D721Med (cell line): ENCODE results near the gene DHRS1.

Experiments
- DNase-seq: peaks from one replicate; pipeline ENCODE4 v3.0.0; 2011; ENCODE audit warnings: low spot score; ENCODE audit not compliant: insufficient read length
- FAIRE-seq: peaks from 2 replicates; lab custom pipeline; 2011; peaks lifted over from hg19 to GRCh38; lab: Jason Lieb, UNC
- TF ChIP-seq, protein P1 (sequence below): IDR thresholded peaks from 2 replicates; pipeline ENCODE4 v1.5.1; 2012; ENCODE audit warnings: mild to moderate bottlenecking, control low read depth; ENCODE audit not compliant: insufficient read depth; ENCODE audit errors: missing control alignments

DHRS1 gene

DNA sequence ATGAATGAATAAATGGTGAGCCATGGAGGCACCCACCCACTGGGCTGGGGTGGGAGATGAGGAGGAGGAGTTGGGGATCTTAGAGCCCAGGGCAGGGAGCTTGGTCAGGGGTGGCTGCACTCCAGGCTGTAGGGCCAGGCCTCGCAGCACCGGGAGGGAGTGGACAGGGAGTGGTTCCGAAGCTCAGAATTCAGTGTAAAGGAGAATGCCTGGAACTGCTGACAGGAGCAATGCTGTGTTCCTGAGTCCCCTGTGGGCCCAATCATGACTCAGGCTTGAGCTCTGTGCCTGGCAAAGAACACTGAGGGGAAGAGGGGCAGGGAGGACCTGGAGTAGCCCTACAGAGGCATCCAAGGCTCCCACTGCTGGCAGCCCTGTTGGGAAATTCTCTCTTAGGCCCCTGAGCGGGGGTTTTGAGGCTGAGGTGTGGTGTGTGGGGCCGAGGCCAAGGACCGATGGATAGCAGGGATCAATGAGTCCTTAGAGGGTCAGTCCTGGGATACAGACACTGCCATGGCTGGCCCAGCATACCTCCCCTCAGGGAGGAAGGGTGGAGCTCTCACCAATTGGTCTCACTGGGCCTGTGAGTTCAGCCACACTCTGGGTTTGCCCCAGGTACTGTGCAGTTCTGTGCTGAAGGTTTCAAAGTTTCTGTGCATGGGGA is 18.7 kb downstream of the DHRS1 start:
- TF ChIP-seq, protein P1, sequence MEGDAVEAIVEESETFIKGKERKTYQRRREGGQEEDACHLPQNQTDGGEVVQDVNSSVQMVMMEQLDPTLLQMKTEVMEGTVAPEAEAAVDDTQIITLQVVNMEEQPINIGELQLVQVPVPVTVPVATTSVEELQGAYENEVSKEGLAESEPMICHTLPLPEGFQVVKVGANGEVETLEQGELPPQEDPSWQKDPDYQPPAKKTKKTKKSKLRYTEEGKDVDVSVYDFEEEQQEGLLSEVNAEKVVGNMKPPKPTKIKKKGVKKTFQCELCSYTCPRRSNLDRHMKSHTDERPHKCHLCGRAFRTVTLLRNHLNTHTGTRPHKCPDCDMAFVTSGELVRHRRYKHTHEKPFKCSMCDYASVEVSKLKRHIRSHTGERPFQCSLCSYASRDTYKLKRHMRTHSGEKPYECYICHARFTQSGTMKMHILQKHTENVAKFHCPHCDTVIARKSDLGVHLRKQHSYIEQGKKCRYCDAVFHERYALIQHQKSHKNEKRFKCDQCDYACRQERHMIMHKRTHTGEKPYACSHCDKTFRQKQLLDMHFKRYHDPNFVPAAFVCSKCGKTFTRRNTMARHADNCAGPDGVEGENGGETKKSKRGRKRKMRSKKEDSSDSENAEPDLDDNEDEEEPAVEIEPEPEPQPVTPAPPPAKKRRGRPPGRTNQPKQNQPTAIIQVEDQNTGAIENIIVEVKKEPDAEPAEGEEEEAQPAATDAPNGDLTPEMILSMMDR: no peak
- DNase-seq: no peak
- FAIRE-seq: no peak

DNA sequence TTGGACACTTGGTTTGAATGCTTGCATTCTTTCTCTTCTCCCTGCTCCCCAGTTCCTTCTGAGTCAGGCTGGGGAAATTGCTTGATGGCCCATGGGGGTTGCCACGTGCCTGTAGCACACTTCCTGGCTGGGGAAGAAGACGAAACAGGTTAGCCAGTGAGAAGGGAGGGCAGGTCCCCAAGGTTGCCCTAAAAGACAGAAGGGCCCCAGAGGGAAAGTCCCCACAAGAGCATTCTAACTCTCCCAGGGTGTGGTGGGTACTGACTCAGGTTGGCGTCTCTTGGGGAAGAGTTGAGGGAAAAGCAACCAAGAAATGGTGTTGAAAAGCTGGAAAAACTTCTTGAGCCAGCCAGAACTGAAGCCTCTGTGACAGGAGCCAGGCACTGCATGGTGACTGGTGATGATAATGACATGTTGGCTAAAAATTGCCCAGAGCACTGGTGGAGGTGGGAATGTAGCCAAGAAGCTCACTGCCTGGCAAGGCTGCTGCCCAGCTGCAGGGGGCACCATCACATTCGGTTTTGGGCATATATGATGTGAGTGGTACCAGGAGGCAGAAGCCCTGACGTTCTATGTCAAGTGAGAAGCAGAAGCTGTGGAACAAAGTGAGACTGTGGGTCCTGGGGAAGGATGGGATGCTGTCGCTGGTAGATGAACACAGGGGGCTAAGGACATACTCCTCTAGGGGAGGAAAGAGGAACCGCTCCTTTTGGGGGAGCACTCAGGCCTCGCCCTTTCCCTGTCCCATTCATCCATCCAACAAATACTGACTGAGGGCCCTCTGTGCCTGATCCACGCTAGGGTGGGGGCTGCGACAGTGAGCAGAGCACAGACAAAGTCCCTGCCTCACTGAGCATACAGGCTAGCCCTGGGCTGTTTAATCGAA is 20.0 kb downstream of the DHRS1 start:
- TF ChIP-seq, protein P1: no peak
- FAIRE-seq (no peak), DNase-seq (no peak)

DNA sequence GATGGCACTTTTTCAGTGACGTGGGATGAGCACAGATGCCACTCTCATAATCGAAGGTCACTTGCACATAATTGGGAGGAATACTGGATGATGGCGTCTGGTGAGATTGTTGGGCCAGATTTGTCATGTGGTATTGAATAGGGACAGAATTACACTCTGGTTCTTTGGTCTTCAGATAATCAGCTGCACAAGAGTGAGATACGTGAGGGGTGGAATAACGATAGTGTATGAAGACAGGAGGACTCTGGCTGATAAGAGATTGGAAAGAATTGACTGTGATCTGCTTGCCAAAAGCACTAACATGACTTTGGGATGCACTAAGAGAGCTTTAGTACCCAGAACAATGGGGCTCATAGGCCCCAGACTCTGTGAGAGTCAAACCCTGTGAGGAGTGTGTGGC is 21.2 kb downstream of the DHRS1 start:
- FAIRE-seq (no peak), DNase-seq (no peak)
- TF ChIP-seq, protein P1: no peak

DNA sequence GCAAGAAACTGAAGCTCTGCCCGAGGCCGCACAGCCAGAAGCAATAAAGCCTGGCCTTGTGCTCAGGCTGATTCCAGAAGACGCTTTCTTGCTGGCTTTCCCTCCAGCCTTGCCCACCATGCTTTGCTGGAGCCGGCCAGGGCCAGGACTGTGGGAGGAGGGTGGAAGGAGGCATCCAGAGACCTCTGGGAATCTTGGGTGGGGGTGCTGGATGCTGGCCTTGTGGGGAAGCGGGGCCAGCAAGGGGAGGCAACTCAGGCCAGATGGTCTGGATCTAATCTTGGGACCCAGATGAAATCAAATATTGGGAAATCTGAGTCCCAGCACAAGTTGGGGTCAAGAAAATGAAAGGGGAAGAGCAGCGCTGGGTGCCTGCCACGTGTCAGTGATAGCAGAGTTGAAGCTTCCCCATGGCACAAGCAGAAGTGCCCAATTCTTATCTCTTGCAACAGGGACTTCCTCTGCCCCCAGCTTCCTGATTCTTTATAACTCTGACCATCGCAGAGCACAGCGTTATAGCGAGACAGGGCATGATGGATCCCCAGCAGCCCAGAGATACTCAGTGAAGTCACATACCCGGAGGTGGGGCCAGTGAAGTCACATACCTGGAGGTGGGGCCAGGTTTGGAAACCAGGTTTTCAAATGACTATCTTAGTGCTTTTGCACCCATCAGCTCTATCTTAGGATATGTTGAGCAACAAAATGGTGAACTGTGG is 21.8 kb downstream of the DHRS1 start:
- TF ChIP-seq, protein P1: no peak
- no peak for FAIRE-seq
- no peak for DNase-seq

DNA sequence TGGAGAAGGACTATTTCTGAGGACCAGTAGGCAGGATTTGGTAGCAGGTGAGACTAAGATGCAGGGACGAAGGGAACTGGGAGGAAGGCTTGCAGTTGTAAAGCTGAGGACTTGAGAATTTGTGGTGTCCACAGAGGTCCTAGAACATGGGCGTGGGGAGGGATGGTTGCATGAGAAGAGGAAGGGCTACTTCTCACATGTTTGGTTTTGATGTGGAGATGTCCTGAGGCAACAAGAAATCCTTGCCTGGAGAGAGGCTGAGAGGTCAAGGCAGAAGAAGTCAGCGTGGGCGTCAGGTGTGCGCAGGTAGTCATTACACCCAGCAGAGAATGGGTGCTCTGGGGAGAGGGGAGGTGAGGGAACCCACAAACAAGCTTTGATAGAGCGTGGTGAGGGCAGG is 22.5 kb downstream of the DHRS1 start:
- no peak for DNase-seq
- no peak for FAIRE-seq
- TF ChIP-seq, protein P1: no peak

DNA sequence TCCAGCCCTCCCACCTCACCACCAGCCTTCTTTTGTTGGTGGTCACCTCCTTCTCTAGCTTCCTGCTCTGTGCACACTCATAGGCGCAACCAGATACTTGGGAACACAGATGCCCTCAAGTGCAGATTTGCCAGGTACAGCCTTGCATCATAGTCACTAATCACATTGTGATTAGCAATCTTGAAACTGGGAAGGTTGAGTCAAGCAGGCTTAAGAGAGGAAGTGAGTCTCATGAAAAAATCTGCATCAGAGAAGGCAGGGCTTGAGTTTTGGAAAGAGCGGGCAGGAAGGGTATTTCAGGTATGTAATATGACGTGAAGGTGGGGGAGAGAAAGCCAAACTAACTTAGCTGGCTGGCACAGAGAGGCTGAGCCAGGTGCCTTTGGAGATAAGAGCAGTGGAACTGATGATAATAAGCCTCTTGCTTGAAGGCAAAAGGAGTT is 25.5 kb downstream of the DHRS1 start:
- FAIRE-seq: no peak
- DNase-seq: no peak
- TF ChIP-seq, protein P1: no peak
